Head of caudate nucleus (tissue), 42 donors: ENCODE results near the gene RPL12.

ENCODE experiments used
- DNase-seq, 42 donors: peaks; one replicate each; pipeline versions ENCODE4 v3.0.0 to v3.0.0-alpha.2; 2020 to 2021; ENCODE audit warnings: mixed read lengths in 7 of 42
- intact Hi-C: fragments of 100-400 bp; cut with DNase I; formaldehyde crosslinking; loops from one replicate; pipeline ENCODE4 v1.15.0; 2022

The RPL12 gene

GRCh38 chr9:127418037-127418471, 33.2 kb downstream of the RPL12 start:
- DNase-seq = peak in 22 of 42 donors; percentile 11 to 56 (median 36)
- intact Hi-C loops = no loop called here

- peak in 19 of 42 donors; percentile 10 to 55 (median 23) for DNase-seq
- intact Hi-C loops = no loop called here
These were observed 33.8 kb downstream of the RPL12 start for GRCh38 chr9:127417131-127418036.

GRCh38 chr9:127415657-127416056, 35.5 kb downstream of the RPL12 start:
- intact Hi-C loops = no loop called here
- DNase-seq = no peak

- intact Hi-C loops = no loop called here
- DNase-seq = no peak
These were observed 36.1 kb downstream of the RPL12 start for GRCh38 chr9:127415141-127415540.

- DNase-seq = no peak
- intact Hi-C loops = no loop called here
These were observed 40.1 kb downstream of the RPL12 start for GRCh38 chr9:127411122-127411521.

GRCh38 chr9:127407492-127407843, 43.7 kb downstream of the RPL12 start:
- DNase-seq = no peak
- intact Hi-C loops = no loop called here

- intact Hi-C loops = no loop called here
- no peak for DNase-seq
These were observed 44.3 kb downstream of the RPL12 start for GRCh38 chr9:127406799-127407491.

- no peak for DNase-seq
- intact Hi-C loops = no loop called here
These were observed 45.7 kb downstream of the RPL12 start for GRCh38 chr9:127405344-127406125.

GRCh38 chr9:127404631-127405030, 46.6 kb downstream of the RPL12 start:
- no peak for DNase-seq
- intact Hi-C loops = no loop called here

GRCh38 chr9:127403507-127404192, 47.6 kb downstream of the RPL12 start:
- intact Hi-C loops = no loop called here
- DNase-seq = no peak

- peak in 27 of 42 donors; percentile 10 to 72 (median 36) for DNase-seq
- intact Hi-C loops = no loop called here
These were observed 48.7 kb downstream of the RPL12 start for GRCh38 chr9:127402401-127403090.

GRCh38 chr9:127399736-127400269, 51.4 kb downstream of the RPL12 start:
- intact Hi-C loops = loop anchor here (5.0 kb wide), 1 partner anchor 173 kb away; no protein-coding TSS in a partner anchor
- DNase-seq = no peak

- intact Hi-C loops = loop anchor here (5.0 kb wide), 1 partner anchor 172 kb away; no protein-coding TSS in a partner anchor
- peak in 1 of 42 donors; percentile 6 for DNase-seq
These were observed 52.3 kb downstream of the RPL12 start for GRCh38 chr9:127398715-127399400.

GRCh38 chr9:127398275-127398647, 52.9 kb downstream of the RPL12 start:
- no peak for DNase-seq
- intact Hi-C loops = loop anchor here (5.0 kb wide), 1 partner anchor 171 kb away; no protein-coding TSS in a partner anchor
